H1 (cell line): ENCODE data around the gene ZNF415. TPM values are rescaled to one million over a fixed set of nuclear protein-coding genes. Genes with fewer than 3 reads are reported as not detected.

Experiments used
- CTCF ChIA-PET: fragments of 300-600 bp; sonication (Branson Sonifier 250); formaldehyde crosslinking; loops from one replicate; lab custom pipeline; 2021; ENCODE audit not compliant: partially characterized antibody; lab: Charles Lee
- POLR2A ChIA-PET: fragments of 300-600 bp; sonication (Branson Sonifier 250); formaldehyde crosslinking; loops from one replicate; lab custom pipeline; 2021; ENCODE audit warnings: inconsistent platforms; ENCODE audit not compliant: partially characterized antibody; lab: Charles Lee
- DNase-seq, 2 experiments: peaks; one replicate each; pipeline versions ENCODE4 v3.0.0 to v3.0.0-alpha.2; 2010 to 2022; ENCODE audit warnings: low spot score in 2 of 2, low read depth in 1 of 2, mixed read lengths in 1 of 2
- FAIRE-seq: peaks from 2 replicates; lab custom pipeline; 2011; peaks lifted over from hg19 to GRCh38; lab: Jason Lieb, UNC
- H2AFZ ChIP-seq: 2 replicates; pipeline ENCODE4 v1.8.1; 2012; ENCODE audit warnings: low read length, inconsistent platforms
- H2AK5ac ChIP-seq: 2 replicates; pipeline ENCODE4 v1.6.1; 2013; ENCODE audit warnings: low read depth, low read length
- H2BK120ac ChIP-seq: replicated peaks from 2 replicates; pipeline ENCODE3; 2013; ENCODE audit warnings: low read depth, low read length, inconsistent platforms
- H2BK12ac ChIP-seq: 2 replicates; pipeline ENCODE4 v1.6.1; 2013; ENCODE audit warnings: low read depth, low read length
- H2BK15ac ChIP-seq: 2 replicates; pipeline ENCODE4 v1.6.1; 2013; ENCODE audit warnings: low read length
- H2BK20ac ChIP-seq: 2 replicates; pipeline ENCODE4 v1.6.1; 2013; ENCODE audit warnings: low read length
- H2BK5ac ChIP-seq: 2 replicates; pipeline ENCODE4 v1.6.1; 2013; ENCODE audit warnings: low read depth, low read length
- H3K14ac ChIP-seq: 2 replicates; pipeline ENCODE4 v1.6.1; 2013; ENCODE audit warnings: inconsistent platforms; ENCODE audit not compliant: insufficient read length
- H3K18ac ChIP-seq: 2 replicates; pipeline ENCODE4 v1.6.1; 2013; ENCODE audit warnings: low read length; ENCODE audit errors: extremely low read depth
- H3K23ac ChIP-seq: 2 replicates; pipeline ENCODE4 v1.6.1; 2013; ENCODE audit warnings: inconsistent platforms; ENCODE audit not compliant: insufficient read length
- H3K23me2 ChIP-seq: 2 replicates; pipeline ENCODE4 v1.6.1; 2013; ENCODE audit warnings: low read depth, low read length
- H3K27ac ChIP-seq: 2 replicates; pipeline ENCODE4 v1.6.1; 2011; ENCODE audit warnings: low read depth, low read length, inconsistent platforms
- H3K27me3 ChIP-seq, 4 experiments: replicated peaks in 1 of 4; 1 replicate in 1 of 4; 2 replicates in 3 of 4; pipeline versions ENCODE4 v1.6.1 to v1.8.1; 2011 to 2013; ENCODE audit warnings: low read length in 3 of 4, mild to moderate bottlenecking in 3 of 4, inconsistent platforms in 2 of 4, mixed read lengths in 2 of 4, moderate library complexity in 1 of 4; ENCODE audit not compliant: control insufficient read depth in 3 of 4, insufficient read depth in 3 of 4; ENCODE audit errors: extremely low read depth in 1 of 4
- H3K36me3 ChIP-seq, 4 experiments: 2 replicates each; pipeline versions ENCODE4 v1.6.1 to v1.8.1; 2011 to 2013; ENCODE audit warnings: mild to moderate bottlenecking in 4 of 4, low read length in 3 of 4, moderate library complexity in 2 of 4, control low read depth in 1 of 4, inconsistent platforms in 1 of 4; ENCODE audit not compliant: insufficient read depth in 4 of 4, control insufficient read depth in 2 of 4
- H3K4ac ChIP-seq: replicated peaks from 2 replicates; pipeline ENCODE3; 2013; ENCODE audit warnings: low read length, low read depth, mixed read lengths, inconsistent platforms; ENCODE audit not compliant: insufficient read length
- H3K4me1 ChIP-seq, 4 experiments: replicated peaks in 1 of 4; 1 replicate in 1 of 4; 2 replicates in 3 of 4; pipeline versions ENCODE4 v1.6.1 to v1.8.1; 2011 to 2013; ENCODE audit warnings: low read length in 3 of 4, inconsistent platforms in 2 of 4, mixed read lengths in 1 of 4; ENCODE audit not compliant: insufficient read depth in 4 of 4, control insufficient read depth in 3 of 4
- H3K4me2 ChIP-seq, 2 experiments: 2 replicates each; pipeline versions ENCODE4 v1.6.1 to v1.8.1; 2011 to 2013; ENCODE audit warnings: low read depth in 2 of 2, low read length in 2 of 2, control low read depth in 1 of 2, inconsistent platforms in 1 of 2, mild to moderate bottlenecking in 1 of 2; ENCODE audit not compliant: insufficient read depth in 1 of 2
- H3K4me3 ChIP-seq, 4 experiments: fragments of 200-600, 300-600 bp in 1 of 4; sonication (generic), shearing (Covaris generic), sonication (Bioruptor Twin) in 1 of 4; 2 replicates each; pipeline versions ENCODE4 v1.5.1 to v1.8.1; 2011 to 2016; ENCODE audit warnings: low read length in 4 of 4, low read depth in 3 of 4, control low read depth in 2 of 4, inconsistent platforms in 2 of 4, mild to moderate bottlenecking in 2 of 4, mixed read lengths in 1 of 4, moderate library complexity in 1 of 4; ENCODE audit not compliant: insufficient read depth in 2 of 4; ENCODE audit errors: extremely low read depth in 1 of 4
- H3K56ac ChIP-seq: replicated peaks from 2 replicates; pipeline ENCODE3; 2013; ENCODE audit warnings: low read depth, mild to moderate bottlenecking, mixed read lengths, low read length, inconsistent platforms; ENCODE audit not compliant: insufficient read length
- H3K79me1 ChIP-seq: 2 replicates; pipeline ENCODE4 v1.6.1; 2013; ENCODE audit warnings: low read depth, low read length, control low read depth
- H3K79me2 ChIP-seq, 2 experiments: 2 replicates each; pipeline versions ENCODE4 v1.6.1 to v1.8.1; 2012 to 2013; ENCODE audit warnings: low read length in 2 of 2, mild to moderate bottlenecking in 2 of 2, inconsistent platforms in 1 of 2; ENCODE audit not compliant: insufficient read depth in 2 of 2, control insufficient read depth in 1 of 2
- H3K9ac ChIP-seq, 4 experiments: replicated peaks in 1 of 4; 1 replicate in 1 of 4; 2 replicates in 3 of 4; pipeline versions ENCODE4 v1.6.1 to v1.8.1; 2011 to 2013; ENCODE audit warnings: low read depth in 3 of 4, low read length in 3 of 4, control low read depth in 2 of 4, mild to moderate bottlenecking in 2 of 4, moderate library complexity in 2 of 4, inconsistent platforms in 1 of 4; ENCODE audit errors: extremely low read depth in 1 of 4
- H3K9me3 ChIP-seq, 2 experiments: 2 replicates each; pipeline versions ENCODE4 v1.6.1 to v1.8.1; 2012 to 2013; ENCODE audit warnings: mild to moderate bottlenecking in 2 of 2, moderate library complexity in 2 of 2, control low read depth in 1 of 2, inconsistent platforms in 1 of 2, low read depth in 1 of 2, low read length in 1 of 2, mixed read lengths in 1 of 2; ENCODE audit not compliant: insufficient read depth in 2 of 2
- H4K20me1 ChIP-seq, 2 experiments: replicated peaks in 1 of 2; 2 replicates each; pipeline versions ENCODE3 to v1.8.1; 2011 to 2013; ENCODE audit warnings: inconsistent platforms in 2 of 2, low read length in 2 of 2, mild to moderate bottlenecking in 1 of 2; ENCODE audit not compliant: insufficient read depth in 2 of 2, control insufficient read depth in 1 of 2
- H4K5ac ChIP-seq: 2 replicates; pipeline ENCODE4 v1.6.1; 2013; ENCODE audit warnings: low read length, low read depth, mixed read lengths, inconsistent platforms; ENCODE audit not compliant: insufficient read length
- H4K8ac ChIP-seq: 2 replicates; pipeline ENCODE4 v1.8.0; 2013; ENCODE audit warnings: mild to moderate bottlenecking, moderate library complexity, low read length, inconsistent platforms; ENCODE audit not compliant: insufficient read depth; ENCODE audit errors: extremely low read depth
- H4K91ac ChIP-seq: replicated peaks from 2 replicates; pipeline ENCODE3; 2013; ENCODE audit warnings: low read length, mixed read lengths, inconsistent platforms; ENCODE audit not compliant: insufficient read length
- CREB1 ChIP-seq: IDR thresholded peaks from 2 replicates; pipeline ENCODE4 v1.6.1; 2012; ENCODE audit warnings: inconsistent platforms
- CTBP2 ChIP-seq: IDR thresholded peaks from 2 replicates; pipeline ENCODE4 v1.7.0; 2011; ENCODE audit warnings: borderline replicate concordance, mild to moderate bottlenecking, moderate library complexity, mixed read lengths, low read length; ENCODE audit not compliant: insufficient read depth, insufficient read length
- GTF2F1 ChIP-seq: IDR thresholded peaks from 2 replicates; pipeline ENCODE4 v1.6.1; 2012; ENCODE audit warnings: low read depth, low read length, improper control_type of control experiment, borderline replicate concordance
- SUZ12 ChIP-seq: fragments of 200-600 bp; sonication (generic); IDR thresholded peaks from 2 replicates; pipeline ENCODE4 v1.6.1; 2012; ENCODE audit warnings: mild to moderate bottlenecking, inconsistent platforms, low read length, moderate library complexity, mixed read lengths
- ZNF274 ChIP-seq: IDR thresholded peaks from 2 replicates; pipeline ENCODE4 v1.7.0; 2012; ENCODE audit warnings: low read length, borderline replicate concordance; ENCODE audit errors: extremely low read depth
- WGBS, 2 experiments: shearing (Covaris generic) in 1 of 2; methylation state at CpG; one replicate each; pipeline versions ENCODE4 v1.1.6 to v1.1.7; 2013 to 2015; ENCODE audit warnings: low lambda C conversion rate in 2 of 2, mixed read lengths in 2 of 2, inconsistent platforms in 1 of 2, low coverage in 1 of 2, missing lambda C conversion rate in 1 of 2; ENCODE audit not compliant: insufficient replicate concordance in 2 of 2, insufficient coverage in 1 of 2, insufficient read length in 1 of 2; ENCODE audit errors: extremely low coverage in 1 of 2, missing lambda C conversion rate in 1 of 2; 5-methylcytosine and 5-hydroxymethylcytosine counted together
- polyA plus RNA-seq, 7 experiments: library from polyadenylated mRNA; depleted of rRNA in 3 of 7; stranded (reverse) in 5 of 7; unstranded in 2 of 7; fragments of >200 nt in 5 of 7; fragments of 200-250 nt in 2 of 7; gene quantifications; 1 replicate in 5 of 7; 2 replicates in 1 of 7; 4 replicates in 1 of 7; pipeline versions ENCODE4 v1.2.1 to v1.2.3, GENCODE V29; 2011 to 2013; ENCODE audit warnings: missing spikeins in 2 of 7, mixed read lengths in 2 of 7
- total RNA-seq: library from RNA; stranded (reverse); fragmentation: NEBNext Ultra II Directional; extraction: Animal tissue kit (Norgen Biotek cat#: 25700); gene quantifications from 2 replicates; pipeline ENCODE4 v1.2.1, GENCODE V29; 2021

Gene ZNF415
- total and polyA plus RNA-seq, 2 of the 8 experiments (the other 6 are each of a cell fraction or from before 2014, with no cell fraction given): 5.8 to 9.7 TPM

DNA sequence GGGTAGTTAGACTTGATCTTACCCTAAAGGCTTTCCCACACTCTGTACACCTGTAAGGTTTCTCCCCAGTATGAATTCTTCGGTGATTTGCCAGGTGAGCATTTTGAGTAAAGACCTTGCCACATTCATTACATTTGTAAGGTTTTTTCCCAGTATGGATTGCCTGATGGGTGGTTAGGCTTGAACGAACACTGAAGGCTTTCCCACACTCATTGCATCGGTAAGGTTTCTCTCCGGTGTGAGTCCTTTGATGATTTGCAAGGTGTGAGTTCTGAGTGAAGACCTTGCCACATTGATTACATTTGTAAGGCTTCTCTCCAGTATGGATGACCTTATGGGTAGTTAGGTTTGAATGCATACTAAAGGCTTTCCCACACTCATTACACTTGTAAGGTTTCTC is 64.5 kb downstream of the ZNF415 start:
- Histone ChIP-seq H3K4me3 (no peak overlapping the region), H3K56ac (no peak overlapping the region), H3K4me1 (no peaks in the 10 kb centered on the region), H3K14ac (no peak overlapping the region), H2BK20ac (no peak overlapping the region), H3K23ac (no peak overlapping the region), H2BK5ac (no peak overlapping the region), H2BK15ac (no peak overlapping the region), H3K79me1 (no peaks in the 10 kb centered on the region), H3K18ac (no peak overlapping the region), H3K4ac (no peak overlapping the region), H3K36me3 (peaks cover 16 to 65% (median 39%) of the 10 kb centered on the region in 4 experiments), H3K23me2 (0 out of 2 replicates have a peak, but pooled peaks cover 2% of the 10 kb centered on the region), H4K8ac (no peak overlapping the region), H3K79me2 (no peaks in the 10 kb centered on the region), H2AFZ (no peak overlapping the region), H2BK12ac (no peak overlapping the region), H3K9me3 (peaks cover 35 to 48% of the 10 kb centered on the region in 2 experiments), H3K4me2 (no peak overlapping the region), H3K27ac (no peak overlapping the region), H3K9ac (no peak overlapping the region), H4K20me1 (no peaks in the 10 kb centered on the region), H2AK5ac (no peak overlapping the region), H3K27me3 (no peaks in the 10 kb centered on the region), H2BK120ac (no peak overlapping the region), H4K91ac (no peak overlapping the region), H4K5ac (no peak overlapping the region)
- no peak for FAIRE-seq
- ChIA-PET POLR2A (no interaction called here), CTCF (no interaction called here)
- TF ChIP-seq GTF2F1 (no peak), CREB1 (no peak), SUZ12 (no peak), CTBP2 (no peak), ZNF274 (no peak)
- DNase-seq: no peak
- WGBS, 2 experiments: 99% methylated on average over 4 of the region's 4 CpGs; no CpG with 5 or more reads in 1 of the 2 experiments
